ENCODE measurements around the gene ERLEC1.
"Not testable (repeated sequence)": the region's sequence is repeated elsewhere in the genome, so short reads cannot be mapped to it uniquely, and the experiment has no call there.

ERLEC1 gene, protein sequence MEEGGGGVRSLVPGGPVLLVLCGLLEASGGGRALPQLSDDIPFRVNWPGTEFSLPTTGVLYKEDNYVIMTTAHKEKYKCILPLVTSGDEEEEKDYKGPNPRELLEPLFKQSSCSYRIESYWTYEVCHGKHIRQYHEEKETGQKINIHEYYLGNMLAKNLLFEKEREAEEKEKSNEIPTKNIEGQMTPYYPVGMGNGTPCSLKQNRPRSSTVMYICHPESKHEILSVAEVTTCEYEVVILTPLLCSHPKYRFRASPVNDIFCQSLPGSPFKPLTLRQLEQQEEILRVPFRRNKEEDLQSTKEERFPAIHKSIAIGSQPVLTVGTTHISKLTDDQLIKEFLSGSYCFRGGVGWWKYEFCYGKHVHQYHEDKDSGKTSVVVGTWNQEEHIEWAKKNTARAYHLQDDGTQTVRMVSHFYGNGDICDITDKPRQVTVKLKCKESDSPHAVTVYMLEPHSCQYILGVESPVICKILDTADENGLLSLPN

DNA sequence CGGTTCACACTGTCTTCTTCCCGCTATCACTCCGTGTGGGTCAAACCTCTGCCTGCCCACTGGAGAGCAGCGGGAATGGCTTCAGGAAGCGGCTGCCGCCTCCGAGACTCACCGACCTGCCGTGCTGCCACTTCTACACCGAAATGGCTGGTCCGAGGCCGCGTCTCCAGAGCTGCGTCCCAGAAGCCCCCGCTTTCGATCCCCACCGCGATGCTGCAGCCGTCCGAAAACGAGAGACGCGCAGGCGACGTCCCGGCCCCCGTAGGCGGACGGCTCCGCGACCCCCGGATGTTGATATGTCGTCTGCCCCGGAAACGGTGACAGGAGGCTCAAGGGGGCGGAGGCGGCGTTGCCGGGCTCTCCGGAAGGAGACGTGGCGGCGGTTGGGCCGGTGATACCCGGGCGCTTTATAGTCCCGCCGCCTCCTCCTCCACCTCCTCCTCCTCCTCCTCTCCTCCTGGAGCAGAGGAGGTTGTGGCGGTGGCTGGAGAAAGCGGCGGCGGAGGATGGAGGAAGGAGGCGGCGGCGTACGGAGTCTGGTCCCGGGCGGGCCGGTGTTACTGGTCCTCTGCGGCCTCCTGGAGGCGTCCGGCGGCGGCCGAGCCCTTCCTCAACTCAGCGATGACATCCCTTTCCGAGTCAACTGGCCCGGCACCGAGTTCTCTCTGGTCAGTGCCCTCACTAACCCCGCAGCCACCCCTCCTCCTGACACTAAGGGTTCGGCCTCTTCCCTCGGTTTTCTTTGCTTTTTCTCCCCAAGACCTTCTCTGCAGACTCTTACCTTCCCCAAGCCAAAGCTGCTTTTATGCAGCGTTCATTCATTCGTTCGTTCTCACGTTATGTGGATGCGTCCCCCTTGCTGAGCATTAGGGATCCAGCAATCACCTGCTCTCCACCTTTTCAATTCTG, at the start of gene ERLEC1, which contains the start of gene ASB3:
Gene ERLEC1 (plus strand): TSS at position 340 of the 909 bp plus-strand sequence. CDS start 167 bp downstream, at position 507.
Gene ASB3 (minus strand): TSS at position 249 of the 909 bp plus-strand sequence. CDS start 21,381 bp downstream, outside the sequence.
- peak; percentile 93 for DNase-seq

DNA sequence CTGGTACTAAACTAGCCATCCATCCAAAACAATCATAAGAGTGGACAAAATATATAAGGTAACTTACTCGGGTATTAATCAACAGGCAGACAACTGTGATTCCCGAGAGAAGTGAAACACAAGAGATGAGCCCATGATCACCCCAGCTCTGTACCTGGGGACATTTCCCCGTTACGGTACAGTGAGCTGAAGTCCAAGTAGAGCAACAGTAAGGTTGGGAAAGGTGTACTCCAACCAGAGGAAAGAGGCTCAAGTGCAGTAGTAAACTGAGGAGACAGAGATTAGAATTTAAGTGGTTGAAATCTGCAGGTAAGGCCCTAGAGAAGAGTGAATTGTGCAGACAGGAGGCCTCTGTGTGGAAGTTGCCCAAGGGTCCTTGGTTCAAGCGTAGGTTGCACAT, 49.8 kb upstream of the ERLEC1 start:
- DNase-seq = no peak

GRCh38 chr2:53739032-53739431, 47.8 kb upstream of the ERLEC1 start:
- no peak for DNase-seq

- no peak for DNase-seq
These were observed 46.7 kb upstream of the ERLEC1 start for GRCh38 chr2:53740170-53740569.

DNA sequence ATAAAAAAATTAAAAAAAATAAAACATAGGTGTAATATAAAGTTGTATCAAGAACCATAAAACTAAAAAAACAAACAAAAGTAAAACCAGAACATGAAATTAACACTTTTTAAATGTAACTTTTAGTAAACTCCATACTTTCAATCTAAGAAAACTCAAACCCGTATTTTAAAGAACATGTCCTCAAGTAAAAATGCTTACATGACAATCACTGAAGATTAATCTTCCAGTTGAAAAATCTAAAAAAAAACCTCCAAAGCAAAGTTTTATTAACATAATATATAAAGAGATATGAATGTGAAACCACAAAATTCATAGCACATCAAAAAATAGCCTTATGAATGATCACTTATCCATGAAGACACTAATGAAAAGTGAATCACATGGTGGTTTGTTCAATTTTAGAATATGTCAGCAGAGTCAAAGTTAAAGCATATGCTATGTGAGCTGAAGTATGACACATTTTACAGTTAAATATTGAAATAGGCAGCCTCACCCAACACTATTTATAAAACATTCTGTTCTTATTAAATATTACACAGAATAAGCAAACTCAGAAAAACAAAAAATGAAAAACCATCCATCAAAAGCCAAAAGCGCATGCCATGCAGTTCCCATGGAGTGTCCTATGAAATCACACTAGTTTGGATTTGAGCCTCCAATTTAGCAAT, 42.3 kb upstream of the ERLEC1 start:
- no peak for DNase-seq

- no peak for DNase-seq
These were observed 36.6 kb upstream of the ERLEC1 start for GRCh38 chr2:53750041-53750768.

DNA sequence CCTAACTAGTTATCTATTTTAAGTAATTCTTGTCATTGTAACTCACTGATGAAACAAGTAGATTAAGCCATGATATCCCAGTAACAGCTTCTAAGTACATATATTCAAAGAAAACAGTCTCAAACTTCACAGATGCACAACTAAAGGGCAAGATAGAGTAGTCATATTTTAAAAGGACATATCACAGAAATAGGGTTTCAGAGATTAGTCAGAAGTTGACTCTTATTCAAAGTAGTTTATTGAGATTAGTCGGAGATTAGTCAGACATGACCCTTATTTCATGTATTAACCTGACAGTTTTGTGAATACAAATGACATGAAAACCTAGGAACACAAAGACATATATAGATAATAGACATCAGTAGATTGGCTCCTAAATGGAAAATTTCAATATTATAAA, 35.1 kb upstream of the ERLEC1 start:
- DNase-seq = no peak

- no peak for DNase-seq
These were observed 34.5 kb upstream of the ERLEC1 start for GRCh38 chr2:53752385-53752784.

- DNase-seq = no peak
These were observed 33.8 kb upstream of the ERLEC1 start for GRCh38 chr2:53753041-53753440.

DNA sequence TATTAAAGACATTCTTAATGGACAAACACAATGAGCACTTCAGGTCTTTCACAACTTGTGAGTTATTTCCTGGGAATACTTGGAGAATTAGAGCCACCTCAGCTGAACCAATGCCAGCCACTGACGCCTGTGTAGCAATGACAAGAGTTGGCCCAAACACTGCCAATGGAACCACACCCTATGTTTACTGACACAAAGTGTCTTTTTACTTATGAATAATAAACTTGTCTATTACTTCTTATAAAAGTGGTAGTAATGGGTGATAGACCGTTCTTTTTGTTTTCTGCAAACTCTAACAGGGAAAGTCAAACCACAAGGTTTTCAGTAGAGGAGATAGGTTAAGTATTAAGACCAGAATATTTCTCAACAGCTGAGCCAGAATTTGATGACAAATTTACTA, 31.7 kb upstream of the ERLEC1 start:
- DNase-seq = no peak

- DNase-seq = no peak
These were observed 30.2 kb upstream of the ERLEC1 start for GRCh38 chr2:53756644-53757043.

GRCh38 chr2:53757206-53757605, 29.6 kb upstream of the ERLEC1 start:
- DNase-seq = not testable (repeated sequence)

DNA sequence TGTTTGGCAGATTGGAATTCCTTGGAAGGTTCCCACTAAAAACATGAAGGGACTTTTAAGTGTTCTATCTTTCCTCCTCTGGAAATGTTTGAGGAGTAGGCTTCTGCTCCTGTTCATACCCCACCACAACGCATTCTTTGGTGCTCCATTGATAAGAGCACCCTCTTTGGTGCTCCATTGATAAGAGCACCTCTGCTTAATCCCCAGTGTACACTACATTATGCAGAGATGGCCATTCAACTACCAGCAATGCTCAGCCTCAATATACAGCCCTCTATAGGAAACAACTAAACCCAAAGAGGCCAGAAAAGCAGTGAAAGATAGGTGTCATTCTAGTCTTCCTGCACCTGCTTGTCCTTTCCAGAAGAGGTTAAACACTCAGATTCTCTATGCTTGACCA, 21.1 kb upstream of the ERLEC1 start:
- no peak for DNase-seq

- peak; percentile 90 for DNase-seq
These were observed 19.2 kb upstream of the ERLEC1 start, which contains the start of gene CHAC2 for GRCh38 chr2:53767405-53768241. Gene CHAC2 (plus strand): TSS chr2:53767804. CDS start chr2:53767887, 83 bp downstream.

DNA sequence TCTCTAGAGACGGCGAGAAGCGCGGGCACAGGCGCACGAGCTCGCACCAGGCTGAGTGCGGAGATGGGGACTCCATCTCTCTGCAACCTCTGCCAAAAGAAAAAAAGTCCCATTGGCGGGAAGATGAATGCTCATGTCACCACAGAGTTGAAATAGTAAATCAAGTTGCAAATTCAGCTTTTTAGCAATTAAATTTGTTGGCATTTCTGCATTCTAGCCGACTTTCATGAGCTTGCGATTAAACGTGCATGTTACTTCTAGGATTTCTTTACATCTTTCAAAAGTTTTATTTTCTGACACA, 18.7 kb upstream of the ERLEC1 start:
- DNase-seq = no peak

DNA sequence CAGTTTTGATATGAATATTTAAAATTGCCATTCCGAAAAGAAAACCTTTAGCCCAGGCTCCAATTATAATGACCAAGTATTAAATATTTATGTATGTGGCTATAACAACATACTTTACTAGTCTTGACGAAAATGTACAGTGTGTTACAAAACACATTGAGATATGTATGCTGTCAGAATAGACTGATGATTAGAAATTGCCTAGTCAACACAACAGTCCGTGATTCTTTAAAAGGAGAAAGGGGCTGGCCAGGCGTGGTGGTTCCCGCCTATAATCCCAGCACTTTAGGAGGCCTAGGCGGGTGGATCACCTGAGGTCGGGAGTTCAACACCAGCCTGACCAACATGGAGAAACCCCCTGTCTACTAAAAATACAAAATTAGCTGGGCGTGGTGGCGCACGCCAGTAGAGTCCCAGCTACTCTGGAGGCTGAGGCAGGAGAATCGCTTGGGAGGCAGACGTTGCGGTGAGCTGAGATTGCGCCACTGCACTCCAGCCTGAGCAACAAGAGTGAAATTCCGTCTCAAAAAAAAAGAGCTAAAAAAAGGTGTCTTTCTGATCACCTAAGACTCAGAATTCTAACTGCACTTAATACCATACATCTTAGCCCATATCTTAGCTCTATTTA, 17.4 kb upstream of the ERLEC1 start:
- no peak for DNase-seq

GRCh38 chr2:53770264-53770663, 16.6 kb upstream of the ERLEC1 start:
- DNase-seq = no peak

- DNase-seq = no peak
These were observed 9.7 kb upstream of the ERLEC1 start for GRCh38 chr2:53777134-53777533.

DNA sequence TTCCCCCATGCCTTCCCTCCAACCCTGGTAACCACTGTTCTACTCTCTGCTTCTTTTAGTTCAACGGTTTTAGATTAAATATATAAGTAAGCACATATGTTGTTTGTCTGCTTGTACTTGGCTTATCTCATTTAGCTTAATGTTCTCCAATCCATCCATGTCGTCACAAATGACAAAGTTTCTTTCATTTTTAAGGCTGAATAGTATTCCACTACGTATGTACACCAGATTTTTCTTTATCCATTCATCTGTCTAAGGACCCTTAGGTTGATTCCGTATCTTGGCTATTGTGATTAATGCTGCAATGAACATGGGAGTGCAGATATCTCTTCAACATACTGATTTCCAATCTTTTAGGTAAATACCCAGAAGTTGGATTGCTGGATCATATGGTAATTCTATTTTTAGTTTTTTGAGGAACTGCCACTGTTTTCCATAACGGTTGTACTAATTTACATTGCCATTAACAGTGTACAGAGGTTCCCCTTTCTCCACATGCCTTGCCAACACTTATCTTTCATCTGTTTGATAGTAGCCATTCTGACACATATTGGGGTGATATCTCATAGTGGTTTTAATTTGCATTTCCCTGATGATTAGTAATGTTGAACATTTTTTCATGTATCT, 8.2 kb upstream of the ERLEC1 start:
- no peak for DNase-seq

DNA sequence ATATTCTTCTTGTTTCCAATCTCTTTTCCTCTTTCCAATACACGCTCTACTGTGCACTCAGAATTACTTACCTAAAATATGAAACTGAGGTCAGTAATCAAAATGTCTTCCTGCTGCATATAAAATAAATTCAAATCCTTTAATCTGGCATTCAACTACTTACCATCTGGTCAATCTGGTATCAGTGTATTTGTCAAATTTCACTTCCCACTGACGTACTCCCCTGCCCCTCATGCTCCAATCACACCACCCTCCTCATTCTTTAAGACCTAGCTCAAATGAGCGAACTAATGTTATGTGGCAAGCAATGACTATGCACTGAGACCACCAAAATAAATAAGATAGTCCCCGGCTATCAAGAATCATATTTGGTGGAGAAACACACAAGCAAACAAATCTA, 6.8 kb upstream of the ERLEC1 start:
- no peak for DNase-seq
